Measurements from ENCODE around the gene PEX16. TPM values are rescaled to one million over a fixed set of nuclear protein-coding genes. Genes with fewer than 3 reads are reported as not detected.
A peak's percentile ranks its signal among the peaks of the same experiment; 100 is the strongest.

Gene PEX16
- total and polyA plus RNA-seq, 2 of the 13 experiments (the other 11 are each of a cell fraction or from before 2014, with no cell fraction given) = 12.5 to 21.8 TPM

DNA sequence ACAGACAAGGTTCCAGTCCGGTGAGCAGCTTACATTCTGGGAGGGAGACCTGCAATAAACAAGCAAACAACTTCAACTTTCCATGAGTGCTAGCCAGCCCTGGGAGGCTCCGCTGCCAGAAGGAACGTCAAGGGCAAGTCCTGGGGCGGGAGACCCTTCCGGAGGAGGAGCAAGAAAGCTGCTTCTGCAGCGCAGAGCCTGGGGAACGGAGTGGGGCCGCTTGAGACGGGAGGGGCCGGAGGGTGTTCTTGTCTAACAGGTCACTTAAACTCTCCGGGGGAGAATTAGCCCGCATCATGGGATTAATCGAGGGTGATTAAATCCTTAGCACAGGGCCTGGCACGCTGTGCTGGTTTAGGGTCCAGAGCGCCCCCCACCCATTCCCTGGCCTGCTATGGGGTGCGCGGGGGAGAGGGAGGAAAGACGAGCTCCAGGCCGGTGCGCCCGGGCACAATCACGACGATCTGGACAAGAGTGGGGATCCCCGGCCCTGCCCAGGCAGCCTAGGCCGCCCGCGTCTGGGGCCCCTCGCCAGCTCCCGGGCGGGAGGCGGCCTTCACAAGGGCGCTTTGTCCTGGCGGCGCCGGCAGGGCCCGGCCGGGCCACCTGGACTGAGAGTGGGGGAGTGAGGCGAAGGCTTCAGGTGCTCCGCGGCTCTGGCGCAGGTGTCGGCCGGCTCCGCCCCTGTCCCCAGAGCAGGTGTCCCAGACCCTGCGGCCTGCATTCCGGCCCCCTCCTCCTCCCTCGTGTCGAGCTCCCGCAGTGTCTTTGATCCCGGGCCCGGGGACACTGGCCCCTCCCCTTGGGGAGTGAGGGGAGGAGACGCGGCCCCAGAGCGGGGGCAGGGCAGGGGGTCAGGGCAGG, 4.1 kb upstream of the PEX16 start (continued):
- no peak for TF ChIP-seq FOXA1 (IDR thresholded peaks at IDR 0.05)
- no peak for TF ChIP-seq FOXA1 (CRISPR knock-in tag; IDR thresholded peaks at IDR 0.05)
- no peak; the same call in 1 of the 2 replicates for TF ChIP-seq KAT8 (CRISPR knock-in tag; IDR thresholded peaks at IDR 0.05)
- no peak for TF ChIP-seq ZFP36L2 (CRISPR knock-in tag; IDR thresholded peaks at IDR 0.05)
- TF ChIP-seq AGO2 (optimal IDR thresholded peaks at IDR 0.05; ENCODE audit: low read depth, low read length) = peak; percentile 15
- TF ChIP-seq PRMT3 (CRISPR knock-in tag; IDR thresholded peaks at IDR 0.05; ENCODE audit: borderline replicate concordance, low read depth) = no peak
- TF ChIP-seq ZNF207 (IDR thresholded peaks at IDR 0.05; ENCODE audit: borderline replicate concordance) = no peak
- no peak for TF ChIP-seq SIX1 (CRISPR knock-in tag; IDR thresholded peaks at IDR 0.05; ENCODE audit: borderline replicate concordance)
- no peak for TF ChIP-seq ZUFSP (CRISPR knock-in tag; IDR thresholded peaks at IDR 0.05; ENCODE audit: borderline replicate concordance)
- no peak for TF ChIP-seq NPAS2 (CRISPR knock-in tag; IDR thresholded peaks at IDR 0.05; ENCODE audit: borderline replicate concordance)
- no peak for TF ChIP-seq ZNF367 (CRISPR knock-in tag; IDR thresholded peaks at IDR 0.05; ENCODE audit: borderline replicate concordance)
- no peak for TF ChIP-seq ZNF253 (CRISPR knock-in tag; IDR thresholded peaks at IDR 0.05; ENCODE audit: borderline replicate concordance)
- TF ChIP-seq ZNF816 (CRISPR knock-in tag; IDR thresholded peaks at IDR 0.05; ENCODE audit: borderline replicate concordance) = no peak; the same call in 1 of the 2 replicates
- 0 out of 2 replicates have a peak, but pooled peaks have one; percentile 34 for TF ChIP-seq YEATS4 (CRISPR knock-in tag; IDR thresholded peaks at IDR 0.05; ENCODE audit: borderline replicate concordance)
- TF ChIP-seq NR1H2 (CRISPR knock-in tag; IDR thresholded peaks at IDR 0.05; ENCODE audit: borderline replicate concordance, low read depth) = no peak
- TF ChIP-seq ZNF12 (CRISPR knock-in tag; IDR thresholded peaks at IDR 0.05) = no peak
- TF ChIP-seq TCF7L2 (IDR thresholded peaks at IDR 0.05; ENCODE audit: low read depth, low read length) = no peak
- TF ChIP-seq RAD21 (CRISPR knock-in tag; IDR thresholded peaks at IDR 0.05) = no peak
- TF ChIP-seq, protein P1, sequence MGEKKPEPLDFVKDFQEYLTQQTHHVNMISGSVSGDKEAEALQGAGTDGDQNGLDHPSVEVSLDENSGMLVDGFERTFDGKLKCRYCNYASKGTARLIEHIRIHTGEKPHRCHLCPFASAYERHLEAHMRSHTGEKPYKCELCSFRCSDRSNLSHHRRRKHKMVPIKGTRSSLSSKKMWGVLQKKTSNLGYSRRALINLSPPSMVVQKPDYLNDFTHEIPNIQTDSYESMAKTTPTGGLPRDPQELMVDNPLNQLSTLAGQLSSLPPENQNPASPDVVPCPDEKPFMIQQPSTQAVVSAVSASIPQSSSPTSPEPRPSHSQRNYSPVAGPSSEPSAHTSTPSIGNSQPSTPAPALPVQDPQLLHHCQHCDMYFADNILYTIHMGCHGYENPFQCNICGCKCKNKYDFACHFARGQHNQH (CRISPR knock-in tag; IDR thresholded peaks at IDR 0.05) = peak; percentile 40; the same call in 1 of the 2 replicates
- no peak for TF ChIP-seq ZNF33A (CRISPR knock-in tag; IDR thresholded peaks at IDR 0.05; ENCODE audit: borderline replicate concordance)
- TF ChIP-seq ZNF160 (CRISPR knock-in tag; IDR thresholded peaks at IDR 0.05) = no peak
- no peak; the same call in none of the 2 replicates for TF ChIP-seq ZNF772 (CRISPR knock-in tag; IDR thresholded peaks at IDR 0.05)
- peak; percentile 74; the same call in 1 of the 2 replicates for TF ChIP-seq ZSCAN29 (CRISPR knock-in tag; conservative IDR thresholded peaks at IDR 0.05)
